Spleen (tissue), 11 donors: ENCODE results near the gene COL5A1. TPM values are rescaled to one million over a fixed set of nuclear protein-coding genes. Genes with fewer than 3 reads are reported as not detected.

Experiments
- DNase-seq: peaks from one replicate; pipeline ENCODE4 v3.0.0-alpha.2; 2020
- H3K27ac ChIP-seq, 8 donors: fragments of 200-600 bp; sonication (generic) in 7 of 8; 1 replicate in 4 of 8; 2 replicates in 4 of 8; pipeline versions ENCODE4 v1.5.0 to v1.8.0; 2016 to 2021; ENCODE audit warnings: inconsistent platforms in 4 of 8, mild to moderate bottlenecking in 4 of 8, moderate library complexity in 1 of 8
- H3K27me3 ChIP-seq, 7 donors: fragments of 200-600 bp; sonication (generic) in 6 of 7; replicated peaks in 1 of 7; 1 replicate in 4 of 7; 2 replicates in 3 of 7; pipeline versions ENCODE4 v1.5.0 to v1.8.0; 2016 to 2021; ENCODE audit warnings: inconsistent platforms in 3 of 7, mild to moderate bottlenecking in 1 of 7
- H3K36me3 ChIP-seq, 6 donors: fragments of 200-600 bp; sonication (generic) in 5 of 6; 1 replicate in 4 of 6; 2 replicates in 2 of 6; pipeline versions ENCODE4 v1.5.0 to v1.8.0; 2016 to 2021; ENCODE audit warnings: inconsistent platforms in 2 of 6
- H3K4me1 ChIP-seq, 6 donors: fragments of 200-600 bp; sonication (generic) in 5 of 6; 1 replicate in 3 of 6; 2 replicates in 3 of 6; pipeline versions ENCODE4 v1.5.0 to v1.8.0; 2016 to 2021; ENCODE audit warnings: inconsistent platforms in 3 of 6
- H3K4me3 ChIP-seq, 8 donors: fragments of 200-600 bp; sonication (generic) in 7 of 8; 1 replicate in 4 of 8; 2 replicates in 4 of 8; pipeline versions ENCODE4 v1.5.0 to v1.8.0; 2016 to 2021; ENCODE audit warnings: inconsistent platforms in 4 of 8, mild to moderate bottlenecking in 4 of 8, moderate library complexity in 2 of 8
- H3K9me3 ChIP-seq, 8 donors: fragments of 200-600 bp; sonication (generic) in 7 of 8; 1 replicate in 4 of 8; 2 replicates in 4 of 8; pipeline versions ENCODE4 v1.5.0 to v1.8.0; 2016 to 2021; ENCODE audit warnings: inconsistent platforms in 4 of 8
- POLR2A ChIP-seq, 3 donors: fragments of 450-650 bp; IDR thresholded peaks; one replicate each; pipeline ENCODE4 v1.5.1; 2017; ENCODE audit warnings: antibody characterized with exemption in 3 of 3, mild to moderate bottlenecking in 1 of 3
- POLR2AphosphoS5 ChIP-seq, 3 donors: sonication (generic); formaldehyde crosslinking; IDR thresholded peaks; one replicate each; pipeline ENCODE4 v1.5.1; 2017; ENCODE audit warnings: antibody characterized with exemption in 3 of 3
- WGBS, 5 donors: extraction: QIAGEN DNeasy Blood & Tissue Kit in 3 of 5; methylation state at CpG; one replicate each; pipeline versions ENCODE4 v1.1.5 to v1.1.7; 2013 to 2018; 5-methylcytosine and 5-hydroxymethylcytosine counted together
- intact Hi-C: fragments of 100-400 bp; cut with DNase I; formaldehyde crosslinking; loops from one replicate; pipeline ENCODE4 v1.15.0; 2023; ENCODE audit warnings: low total_unique reads
- polyA plus RNA-seq, 3 donors: library from polyadenylated mRNA; stranded (reverse); fragments of 200-250 nt; gene quantifications; one replicate each; pipeline ENCODE4 v1.2.1, GENCODE V29; 2013
- total RNA-seq, 7 donors: library from RNA; depleted of rRNA in 3 of 7; stranded (reverse); fragments of >200 nt in 3 of 7; fragmentation: NEBNext Ultra II Directional in 4 of 7; extraction: Animal tissue kit (Norgen Biotek cat#: 25700) in 4 of 7; gene quantifications; one replicate each; pipeline versions ENCODE4 v1.1.0 to v1.2.1, GENCODE V29; 2016 to 2021
- TF ChIP-seq, protein P1 (sequence below), 11 experiments: fragments of 200-600 bp in 7 of 11; fragments of 450-650 bp in 4 of 11; sonication (generic) in 4 of 11; IDR thresholded peaks in 8 of 11; conservative IDR thresholded peaks in 3 of 11; 1 replicate in 7 of 11; 2 replicates in 4 of 11; pipeline versions ENCODE4 v1.4.0 to v1.8.0; 2016 to 2021; ENCODE audit warnings: antibody characterized with exemption in 11 of 11, inconsistent platforms in 4 of 11, mild to moderate bottlenecking in 1 of 11
- donor health status: healthy with polysubstance abuse.
- donor health status: DM: no; HTN: no; CAD: no; lungs with moderate emphysema.
- donor health status: DM: no; HTN: no; CAD: no.
- donor health status: Bipolar disorder and iron deficiency.
- donor health status: healthy.
- donor health status: DM: no; HTN: no; CAD: no.
- donor health status: DM: yes; HTN: yes; CAD: no.

The COL5A1 gene
- total and polyA plus RNA-seq, 10 donors = 2.6 to 50.6 (median 23.7) TPM

DNA sequence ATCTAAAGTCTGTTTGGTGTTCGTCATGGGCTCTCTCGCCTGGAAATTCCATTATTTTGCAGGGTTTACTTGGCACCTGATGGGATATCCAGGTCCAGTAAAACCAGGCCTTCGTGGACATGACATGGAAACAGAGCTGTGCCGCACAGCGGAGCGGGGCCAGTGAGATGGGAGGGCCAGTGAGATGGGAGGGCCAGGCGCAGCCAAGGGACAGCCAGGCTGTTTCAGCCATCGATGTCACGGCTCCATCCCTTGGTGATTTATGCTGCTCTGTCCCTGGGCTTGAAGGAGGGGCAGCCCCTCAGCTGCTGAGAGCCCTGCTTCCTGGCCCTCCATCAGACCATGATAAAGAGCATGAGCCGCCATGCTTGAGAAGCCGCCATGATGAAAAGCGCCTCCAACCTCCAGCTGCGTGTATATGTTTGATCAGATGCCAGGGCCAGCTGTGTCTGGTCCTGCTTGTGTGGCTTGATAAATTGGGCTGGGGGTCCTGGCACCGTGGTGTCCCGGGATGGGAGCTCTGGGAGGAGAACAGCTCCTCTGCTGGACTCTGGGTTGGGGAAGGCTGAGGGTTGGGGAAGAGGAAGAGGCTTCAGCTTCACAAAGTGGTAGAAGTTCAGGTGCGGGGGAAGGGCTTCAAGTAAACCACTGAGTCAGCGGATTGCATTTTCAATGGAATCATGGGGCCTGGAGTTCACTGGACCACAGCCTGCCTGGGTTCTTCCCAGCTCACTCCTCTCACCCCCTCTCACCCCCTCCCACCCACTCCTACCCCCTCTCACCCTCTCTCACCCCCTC is 6.1 kb upstream of the COL5A1 start:
- Histone ChIP-seq H3K27ac (no peak overlapping the region), H3K36me3 (no peaks in the 10 kb centered on the region), H3K4me3 (no peak overlapping the region), H3K27me3 (peaks cover 0 to 20% (median 0%) of the 10 kb centered on the region in 7 donors), H3K4me1 (peaks cover 0 to 18% (median 9%) of the 10 kb centered on the region in 6 donors), H3K9me3 (no peaks in the 10 kb centered on the region)
- DNase-seq = peak; percentile 51
- 89 to 95% (median 92%) methylated on average over 16 to 17 of the region's 17 CpGs for WGBS, 5 donors
- intact Hi-C loops = no loop called here
- no peak for TF ChIP-seq POLR2AphosphoS5 (IDR thresholded peaks at IDR 0.05)
- TF ChIP-seq, protein P1, sequence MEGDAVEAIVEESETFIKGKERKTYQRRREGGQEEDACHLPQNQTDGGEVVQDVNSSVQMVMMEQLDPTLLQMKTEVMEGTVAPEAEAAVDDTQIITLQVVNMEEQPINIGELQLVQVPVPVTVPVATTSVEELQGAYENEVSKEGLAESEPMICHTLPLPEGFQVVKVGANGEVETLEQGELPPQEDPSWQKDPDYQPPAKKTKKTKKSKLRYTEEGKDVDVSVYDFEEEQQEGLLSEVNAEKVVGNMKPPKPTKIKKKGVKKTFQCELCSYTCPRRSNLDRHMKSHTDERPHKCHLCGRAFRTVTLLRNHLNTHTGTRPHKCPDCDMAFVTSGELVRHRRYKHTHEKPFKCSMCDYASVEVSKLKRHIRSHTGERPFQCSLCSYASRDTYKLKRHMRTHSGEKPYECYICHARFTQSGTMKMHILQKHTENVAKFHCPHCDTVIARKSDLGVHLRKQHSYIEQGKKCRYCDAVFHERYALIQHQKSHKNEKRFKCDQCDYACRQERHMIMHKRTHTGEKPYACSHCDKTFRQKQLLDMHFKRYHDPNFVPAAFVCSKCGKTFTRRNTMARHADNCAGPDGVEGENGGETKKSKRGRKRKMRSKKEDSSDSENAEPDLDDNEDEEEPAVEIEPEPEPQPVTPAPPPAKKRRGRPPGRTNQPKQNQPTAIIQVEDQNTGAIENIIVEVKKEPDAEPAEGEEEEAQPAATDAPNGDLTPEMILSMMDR (IDR thresholded peaks at IDR 0.05 in 8 of 11, conservative IDR thresholded peaks at IDR 0.05 in 3 of 11) = no peak
- TF ChIP-seq POLR2A (IDR thresholded peaks at IDR 0.05) = no peak

GRCh38 chr9:134636149-134636507 is 5.5 kb upstream of the COL5A1 start:
- H3K27ac ChIP-seq = no peak overlapping the region
- no peaks in the 10 kb centered on the region for H3K36me3 ChIP-seq
- no peaks in the 10 kb centered on the region for H3K9me3 ChIP-seq
- TF ChIP-seq, protein P1 (IDR thresholded peaks at IDR 0.05 in 8 of 11, conservative IDR thresholded peaks at IDR 0.05 in 3 of 11) = no peak
- TF ChIP-seq POLR2A (IDR thresholded peaks at IDR 0.05) = no peak
- TF ChIP-seq POLR2AphosphoS5 (IDR thresholded peaks at IDR 0.05) = no peak
- H3K4me3 ChIP-seq = no peak overlapping the region
- intact Hi-C loops = no loop called here
- peak; percentile 59 for DNase-seq
- H3K27me3 ChIP-seq = peaks cover 0 to 25% (median 3%) of the 10 kb centered on the region in 7 donors
- 90 to 100% (median 94%) methylated on average over 2 of the region's 2 CpGs for WGBS, 5 donors
- peaks cover 0 to 24% (median 14%) of the 10 kb centered on the region in 6 donors for H3K4me1 ChIP-seq

- Histone ChIP-seq H3K27ac (no peak overlapping the region), H3K27me3 (peaks cover 0 to 37% (median 14%) of the 10 kb centered on the region in 7 donors), H3K36me3 (no peaks in the 10 kb centered on the region), H3K4me1 (peaks cover 0 to 33% (median 20%) of the 10 kb centered on the region in 6 donors), H3K9me3 (no peaks in the 10 kb centered on the region), H3K4me3 (no peak overlapping the region)
- peak; percentile 66 for DNase-seq
- intact Hi-C loops = no loop called here
- 68 to 80% (median 78%) methylated on average over 10 to 12 of the region's 12 CpGs for WGBS, 5 donors
- no peak for TF ChIP-seq POLR2A (IDR thresholded peaks at IDR 0.05)
- TF ChIP-seq, protein P1 (IDR thresholded peaks at IDR 0.05 in 8 of 11, conservative IDR thresholded peaks at IDR 0.05 in 3 of 11) = no peak
- TF ChIP-seq POLR2AphosphoS5 (IDR thresholded peaks at IDR 0.05) = no peak
Observed at GRCh38 chr9:134637241-134637640, 4.4 kb upstream of the COL5A1 start.

DNA sequence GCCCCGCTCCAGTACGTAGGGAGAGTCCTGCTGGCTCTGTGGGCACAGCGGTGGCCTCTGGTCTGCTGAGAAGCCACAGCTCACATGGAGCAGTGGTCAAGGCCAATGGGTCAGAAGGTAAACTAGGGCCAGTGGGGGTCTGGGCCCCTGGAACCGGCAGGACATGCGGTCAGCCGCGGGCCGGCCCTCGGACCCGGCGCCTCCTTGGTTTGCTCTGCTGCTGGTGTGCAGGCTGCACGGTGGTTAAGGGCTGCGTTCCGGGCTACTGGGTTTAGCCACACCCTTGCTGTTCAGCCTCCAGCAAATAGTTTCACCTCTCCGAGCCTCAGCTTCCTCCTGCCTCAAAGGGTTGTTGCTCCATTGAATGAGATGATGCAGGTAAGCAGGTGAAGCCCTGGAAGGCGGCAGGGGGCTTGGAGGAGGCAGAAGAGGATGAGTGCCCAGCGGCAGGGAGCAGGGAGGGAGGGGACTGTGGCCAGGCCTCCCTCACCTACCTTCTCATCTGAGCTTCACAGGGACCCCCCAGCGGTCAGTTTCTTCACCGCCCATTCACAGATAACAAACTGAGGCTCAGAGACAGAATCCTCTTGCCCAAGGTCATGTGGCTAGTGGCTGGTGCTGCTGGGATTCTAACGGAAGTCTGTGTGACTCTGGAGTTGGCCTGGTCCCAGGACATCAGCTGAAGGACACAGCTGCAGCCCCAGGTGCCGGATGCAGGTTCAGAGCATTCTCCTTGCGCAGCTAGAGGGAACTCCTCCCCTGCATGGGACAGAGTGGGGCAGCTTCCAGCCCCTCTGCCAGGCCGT is 3.7 kb upstream of the COL5A1 start:
- Histone ChIP-seq H3K4me3 (no peak overlapping the region), H3K9me3 (no peaks in the 10 kb centered on the region), H3K36me3 (no peaks in the 10 kb centered on the region), H3K27me3 (peaks cover 0 to 43% (median 18%) of the 10 kb centered on the region in 7 donors), H3K4me1 (peaks cover 0 to 40% (median 23%) of the 10 kb centered on the region in 6 donors), H3K27ac (peak overlapping the region in 3 of 8 donors; percentile 3 to 43 (median 20))
- intact Hi-C loops = no loop called here
- TF ChIP-seq POLR2AphosphoS5 (IDR thresholded peaks at IDR 0.05) = peak; percentile 66 to 91 (median 87)
- TF ChIP-seq, protein P1 (IDR thresholded peaks at IDR 0.05 in 8 of 11, conservative IDR thresholded peaks at IDR 0.05 in 3 of 11) = no peak
- TF ChIP-seq POLR2A (IDR thresholded peaks at IDR 0.05) = no peak
- 55 to 80% (median 77%) methylated on average over 16 to 23 of the region's 23 CpGs for WGBS, 5 donors
- no peak for DNase-seq
